Spleen (tissue), 11 donors: ENCODE measurements around the gene ENPEP. TPM values are rescaled to one million over a fixed set of nuclear protein-coding genes. Genes with fewer than 3 reads are reported as not detected.

Experiments used
- DNase-seq: peaks from one replicate; pipeline ENCODE4 v3.0.0-alpha.2; 2020
- H3K27ac ChIP-seq, 8 donors: fragments of 200-600 bp; sonication (generic) in 7 of 8; 1 replicate in 4 of 8; 2 replicates in 4 of 8; pipeline versions ENCODE4 v1.5.0 to v1.8.0; 2016 to 2021; ENCODE audit warnings: inconsistent platforms in 4 of 8, mild to moderate bottlenecking in 4 of 8, moderate library complexity in 1 of 8
- H3K27me3 ChIP-seq, 7 donors: fragments of 200-600 bp; sonication (generic) in 6 of 7; replicated peaks in 1 of 7; 1 replicate in 4 of 7; 2 replicates in 3 of 7; pipeline versions ENCODE4 v1.5.0 to v1.8.0; 2016 to 2021; ENCODE audit warnings: inconsistent platforms in 3 of 7, mild to moderate bottlenecking in 1 of 7
- H3K36me3 ChIP-seq, 6 donors: fragments of 200-600 bp; sonication (generic) in 5 of 6; 1 replicate in 4 of 6; 2 replicates in 2 of 6; pipeline versions ENCODE4 v1.5.0 to v1.8.0; 2016 to 2021; ENCODE audit warnings: inconsistent platforms in 2 of 6
- H3K4me1 ChIP-seq, 6 donors: fragments of 200-600 bp; sonication (generic) in 5 of 6; 1 replicate in 3 of 6; 2 replicates in 3 of 6; pipeline versions ENCODE4 v1.5.0 to v1.8.0; 2016 to 2021; ENCODE audit warnings: inconsistent platforms in 3 of 6
- H3K4me3 ChIP-seq, 8 donors: fragments of 200-600 bp; sonication (generic) in 7 of 8; 1 replicate in 4 of 8; 2 replicates in 4 of 8; pipeline versions ENCODE4 v1.5.0 to v1.8.0; 2016 to 2021; ENCODE audit warnings: inconsistent platforms in 4 of 8, mild to moderate bottlenecking in 4 of 8, moderate library complexity in 2 of 8
- H3K9me3 ChIP-seq, 8 donors: fragments of 200-600 bp; sonication (generic) in 7 of 8; 1 replicate in 4 of 8; 2 replicates in 4 of 8; pipeline versions ENCODE4 v1.5.0 to v1.8.0; 2016 to 2021; ENCODE audit warnings: inconsistent platforms in 4 of 8
- POLR2A ChIP-seq, 3 donors: fragments of 450-650 bp; IDR thresholded peaks; one replicate each; pipeline ENCODE4 v1.5.1; 2017; ENCODE audit warnings: antibody characterized with exemption in 3 of 3, mild to moderate bottlenecking in 1 of 3
- POLR2AphosphoS5 ChIP-seq, 3 donors: sonication (generic); formaldehyde crosslinking; IDR thresholded peaks; one replicate each; pipeline ENCODE4 v1.5.1; 2017; ENCODE audit warnings: antibody characterized with exemption in 3 of 3
- WGBS, 5 donors: extraction: QIAGEN DNeasy Blood & Tissue Kit in 3 of 5; methylation state at CpG; one replicate each; pipeline versions ENCODE4 v1.1.5 to v1.1.7; 2013 to 2018; 5-methylcytosine and 5-hydroxymethylcytosine counted together
- intact Hi-C: fragments of 100-400 bp; cut with DNase I; formaldehyde crosslinking; loops from one replicate; pipeline ENCODE4 v1.15.0; 2023; ENCODE audit warnings: low total_unique reads
- polyA plus RNA-seq, 3 donors: library from polyadenylated mRNA; stranded (reverse); fragments of 200-250 nt; gene quantifications; one replicate each; pipeline ENCODE4 v1.2.1, GENCODE V29; 2013
- total RNA-seq, 7 donors: library from RNA; depleted of rRNA in 3 of 7; stranded (reverse); fragments of >200 nt in 3 of 7; fragmentation: NEBNext Ultra II Directional in 4 of 7; extraction: Animal tissue kit (Norgen Biotek cat#: 25700) in 4 of 7; gene quantifications; one replicate each; pipeline versions ENCODE4 v1.1.0 to v1.2.1, GENCODE V29; 2016 to 2021
- TF ChIP-seq, protein P1 (sequence below), 11 experiments: fragments of 200-600 bp in 7 of 11; fragments of 450-650 bp in 4 of 11; sonication (generic) in 4 of 11; IDR thresholded peaks in 8 of 11; conservative IDR thresholded peaks in 3 of 11; 1 replicate in 7 of 11; 2 replicates in 4 of 11; pipeline versions ENCODE4 v1.4.0 to v1.8.0; 2016 to 2021; ENCODE audit warnings: antibody characterized with exemption in 11 of 11, inconsistent platforms in 4 of 11, mild to moderate bottlenecking in 1 of 11
- donor health status: healthy with polysubstance abuse.
- donor health status: DM: no; HTN: no; CAD: no; lungs with moderate emphysema.
- donor health status: DM: no; HTN: no; CAD: no.
- donor health status: Bipolar disorder and iron deficiency.
- donor health status: healthy.
- donor health status: DM: no; HTN: no; CAD: no.
- donor health status: DM: yes; HTN: yes; CAD: no.

ENPEP gene
- total and polyA plus RNA-seq, 10 donors: 1.8 to 48.3 (median 30.3) TPM

DNA sequence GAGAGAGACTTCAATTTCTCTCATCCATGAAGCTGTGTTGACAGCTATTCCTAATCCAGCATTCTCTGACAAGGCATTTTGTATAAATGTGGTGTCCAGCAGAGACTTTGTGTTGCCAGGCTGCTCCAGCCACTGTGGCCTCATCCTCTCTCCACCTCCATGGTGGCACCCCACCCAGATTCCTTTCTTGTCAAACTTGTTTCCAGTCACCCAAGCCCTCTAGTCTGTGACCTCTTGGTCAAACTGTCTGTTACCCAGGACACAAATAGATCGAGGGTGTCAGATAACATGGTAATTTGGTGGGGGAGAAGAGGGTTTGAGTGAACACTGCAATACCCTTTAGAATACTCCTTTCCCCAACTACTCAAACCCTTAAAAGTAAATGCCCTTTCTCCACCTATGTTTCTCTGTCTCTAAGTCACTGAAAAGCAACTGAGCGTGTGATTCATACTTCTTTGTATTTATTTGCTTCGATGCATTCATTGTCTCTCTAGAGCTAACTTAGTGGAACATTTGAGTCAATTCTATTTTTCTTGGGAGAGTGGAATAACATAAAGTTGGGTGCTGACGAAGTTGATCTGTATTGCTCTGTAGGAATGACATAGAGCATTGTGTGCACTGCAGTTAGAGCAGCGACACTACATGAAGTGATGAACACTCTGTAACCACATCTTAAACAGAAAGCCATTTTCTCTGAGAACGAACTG lies 133.2 kb downstream of the ENPEP start:
- intact Hi-C loops: no loop called here
- H3K4me3 ChIP-seq: no peak overlapping the region
- H3K36me3 ChIP-seq: no peaks in the 10 kb centered on the region
- peaks cover 0 to 5% (median 0%) of the 10 kb centered on the region in 8 donors for H3K9me3 ChIP-seq
- TF ChIP-seq, protein P1, sequence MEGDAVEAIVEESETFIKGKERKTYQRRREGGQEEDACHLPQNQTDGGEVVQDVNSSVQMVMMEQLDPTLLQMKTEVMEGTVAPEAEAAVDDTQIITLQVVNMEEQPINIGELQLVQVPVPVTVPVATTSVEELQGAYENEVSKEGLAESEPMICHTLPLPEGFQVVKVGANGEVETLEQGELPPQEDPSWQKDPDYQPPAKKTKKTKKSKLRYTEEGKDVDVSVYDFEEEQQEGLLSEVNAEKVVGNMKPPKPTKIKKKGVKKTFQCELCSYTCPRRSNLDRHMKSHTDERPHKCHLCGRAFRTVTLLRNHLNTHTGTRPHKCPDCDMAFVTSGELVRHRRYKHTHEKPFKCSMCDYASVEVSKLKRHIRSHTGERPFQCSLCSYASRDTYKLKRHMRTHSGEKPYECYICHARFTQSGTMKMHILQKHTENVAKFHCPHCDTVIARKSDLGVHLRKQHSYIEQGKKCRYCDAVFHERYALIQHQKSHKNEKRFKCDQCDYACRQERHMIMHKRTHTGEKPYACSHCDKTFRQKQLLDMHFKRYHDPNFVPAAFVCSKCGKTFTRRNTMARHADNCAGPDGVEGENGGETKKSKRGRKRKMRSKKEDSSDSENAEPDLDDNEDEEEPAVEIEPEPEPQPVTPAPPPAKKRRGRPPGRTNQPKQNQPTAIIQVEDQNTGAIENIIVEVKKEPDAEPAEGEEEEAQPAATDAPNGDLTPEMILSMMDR (IDR thresholded peaks at IDR 0.05 in 8 of 11, conservative IDR thresholded peaks at IDR 0.05 in 3 of 11): no peak
- no peak for TF ChIP-seq POLR2A (IDR thresholded peaks at IDR 0.05)
- no peak for TF ChIP-seq POLR2AphosphoS5 (IDR thresholded peaks at IDR 0.05)
- no peak for DNase-seq
- no peak overlapping the region for H3K27ac ChIP-seq
- 27 to 35% (median 34%) methylated on average over 6 of the region's 6 CpGs for WGBS, 5 donors
- H3K27me3 ChIP-seq: peaks cover 0 to 73% (median 57%) of the 10 kb centered on the region in 7 donors
- peaks cover 0 to 18% (median 3%) of the 10 kb centered on the region in 6 donors for H3K4me1 ChIP-seq

DNA sequence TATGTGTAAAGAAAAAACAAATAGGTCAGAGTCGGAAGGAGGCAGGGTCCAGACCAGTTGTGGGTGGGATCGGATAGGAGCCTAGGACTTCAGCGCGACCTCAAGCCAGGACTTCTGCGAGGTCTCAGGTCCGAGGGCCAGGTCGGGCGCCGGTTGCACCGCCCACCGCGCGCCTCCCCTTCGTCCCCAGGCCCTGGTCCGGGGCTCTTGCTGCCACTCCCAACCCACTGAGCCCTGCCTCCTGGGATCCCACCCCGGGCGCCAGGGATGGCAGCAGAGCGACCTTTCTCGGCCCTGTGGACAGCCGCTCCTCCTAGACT lies 134.6 kb downstream of the ENPEP start:
- Histone ChIP-seq H3K27me3 (peaks cover 0 to 86% (median 71%) of the 10 kb centered on the region in 7 donors), H3K9me3 (peaks cover 0 to 5% (median 0%) of the 10 kb centered on the region in 8 donors), H3K4me1 (peaks cover 0 to 18% (median 3%) of the 10 kb centered on the region in 6 donors), H3K4me3 (no peak overlapping the region), H3K36me3 (no peaks in the 10 kb centered on the region), H3K27ac (no peak overlapping the region)
- intact Hi-C loops: no loop called here
- 6 to 18% (median 11%) methylated on average over 9 to 20 of the region's 20 CpGs for WGBS, 5 donors
- TF ChIP-seq POLR2A (IDR thresholded peaks at IDR 0.05) (no peak), POLR2AphosphoS5 (IDR thresholded peaks at IDR 0.05) (no peak)
- TF ChIP-seq, protein P1 (IDR thresholded peaks at IDR 0.05 in 8 of 11, conservative IDR thresholded peaks at IDR 0.05 in 3 of 11): no peak
- DNase-seq: no peak

DNA sequence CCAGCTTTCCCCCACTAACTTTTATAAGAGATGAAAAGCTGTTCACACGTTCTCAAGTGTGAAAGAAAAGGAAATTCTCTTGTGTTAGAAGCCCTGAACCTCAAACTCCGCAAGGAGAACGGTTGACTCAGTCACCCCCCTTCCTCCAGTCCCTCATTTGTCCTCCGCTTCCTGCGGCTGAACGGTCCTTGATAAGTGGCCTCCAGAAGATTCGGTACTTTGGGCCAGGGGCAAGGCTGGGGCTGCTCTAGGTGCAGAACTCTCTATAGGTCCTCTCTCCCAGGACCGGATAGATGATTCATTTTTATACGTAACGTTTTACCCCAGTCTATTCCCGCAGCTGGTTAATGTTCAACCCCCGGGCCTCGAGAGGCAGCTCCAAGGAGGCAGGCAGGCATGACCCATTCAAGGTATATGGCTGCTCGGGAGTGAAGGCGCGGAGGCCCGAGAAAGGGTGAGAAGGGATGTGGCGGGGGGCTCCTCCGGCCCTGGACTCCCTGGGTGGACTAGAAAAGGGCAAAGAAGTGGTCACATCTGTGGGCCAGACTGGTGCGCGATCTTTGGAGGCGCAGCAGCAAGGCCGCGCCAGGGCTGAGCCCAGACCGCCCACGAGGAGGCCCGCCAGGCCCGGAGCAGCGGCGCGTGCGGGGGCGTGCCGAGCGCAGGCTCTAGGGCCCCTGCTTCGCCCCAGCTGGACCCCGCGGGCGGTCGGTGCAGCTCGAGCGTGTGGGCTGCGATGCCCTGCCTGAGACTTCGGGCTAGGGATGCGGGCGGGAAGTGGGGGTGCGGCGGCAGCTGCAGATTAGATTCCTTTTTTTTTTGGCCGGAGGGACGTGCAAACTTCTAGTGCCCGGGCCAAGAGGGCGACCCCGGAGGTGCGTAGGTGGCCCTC lies 135.2 kb downstream of the ENPEP start:
- WGBS, 5 donors: 4 to 11% (median 6%) methylated on average over 23 to 54 of the region's 54 CpGs
- intact Hi-C loops: no loop called here
- TF ChIP-seq POLR2AphosphoS5 (IDR thresholded peaks at IDR 0.05) (no peak), POLR2A (IDR thresholded peaks at IDR 0.05) (no peak)
- TF ChIP-seq, protein P1 (IDR thresholded peaks at IDR 0.05 in 8 of 11, conservative IDR thresholded peaks at IDR 0.05 in 3 of 11): no peak
- no peak for DNase-seq
- Histone ChIP-seq H3K4me3 (peak overlapping the region in 1 of 8 donors; percentile 22), H3K9me3 (peaks cover 0 to 5% (median 0%) of the 10 kb centered on the region in 8 donors), H3K27me3 (peaks cover 0 to 92% (median 77%) of the 10 kb centered on the region in 7 donors), H3K4me1 (peaks cover 0 to 18% (median 3%) of the 10 kb centered on the region in 6 donors), H3K27ac (no peak overlapping the region), H3K36me3 (no peaks in the 10 kb centered on the region)
